ENCODE measurements around the gene FRMD7. TPM values are rescaled to one million over a fixed set of nuclear protein-coding genes. Genes with fewer than 3 reads are reported as not detected.
A peak's percentile ranks its signal among the peaks of the same experiment; 100 is the strongest.
"Not testable (repeated sequence)": the region's sequence is repeated elsewhere in the genome, so short reads cannot be mapped to it uniquely, and the experiment has no call there.

The FRMD7 gene
- total and polyA plus RNA-seq, 2 donors from 2014 or later: 0.19 to 2.5 TPM

GRCh38 chrX:132101799-132102198 is 26.0 kb downstream of the FRMD7 start:
- Histone ChIP-seq H3K27me3 (ENCODE audit: control insufficient read depth, insufficient read depth, low read length) (peaks cover 12% of the 10 kb centered on the region), H3K4me3 (ENCODE audit: low read length in 3 of 3) (no peak overlapping the region), H3K36me3 (ENCODE audit: control insufficient read depth in 2 of 3, insufficient read depth in 3 of 3, low read length in 3 of 3) (no peaks in the 10 kb centered on the region), H3K4me1 (ENCODE audit: control insufficient read depth in 2 of 3, insufficient read depth in 2 of 3, low read depth in 1 of 3, low read length in 3 of 3) (no peaks in the 10 kb centered on the region), H3K9ac (ENCODE audit: low read length in 3 of 3) (no peak overlapping the region), H3K9me3 (ENCODE audit: control insufficient read depth in 2 of 3, insufficient read depth in 1 of 3, low read length in 3 of 3) (no peaks in the 10 kb centered on the region), H3K27ac (ENCODE audit: low read depth in 2 of 2, low read length in 2 of 2) (no peak overlapping the region)
- no peak for FAIRE-seq
- TF ChIP-seq, protein P1, sequence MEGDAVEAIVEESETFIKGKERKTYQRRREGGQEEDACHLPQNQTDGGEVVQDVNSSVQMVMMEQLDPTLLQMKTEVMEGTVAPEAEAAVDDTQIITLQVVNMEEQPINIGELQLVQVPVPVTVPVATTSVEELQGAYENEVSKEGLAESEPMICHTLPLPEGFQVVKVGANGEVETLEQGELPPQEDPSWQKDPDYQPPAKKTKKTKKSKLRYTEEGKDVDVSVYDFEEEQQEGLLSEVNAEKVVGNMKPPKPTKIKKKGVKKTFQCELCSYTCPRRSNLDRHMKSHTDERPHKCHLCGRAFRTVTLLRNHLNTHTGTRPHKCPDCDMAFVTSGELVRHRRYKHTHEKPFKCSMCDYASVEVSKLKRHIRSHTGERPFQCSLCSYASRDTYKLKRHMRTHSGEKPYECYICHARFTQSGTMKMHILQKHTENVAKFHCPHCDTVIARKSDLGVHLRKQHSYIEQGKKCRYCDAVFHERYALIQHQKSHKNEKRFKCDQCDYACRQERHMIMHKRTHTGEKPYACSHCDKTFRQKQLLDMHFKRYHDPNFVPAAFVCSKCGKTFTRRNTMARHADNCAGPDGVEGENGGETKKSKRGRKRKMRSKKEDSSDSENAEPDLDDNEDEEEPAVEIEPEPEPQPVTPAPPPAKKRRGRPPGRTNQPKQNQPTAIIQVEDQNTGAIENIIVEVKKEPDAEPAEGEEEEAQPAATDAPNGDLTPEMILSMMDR (IDR thresholded peaks at IDR 0.05; ENCODE audit: borderline replicate concordance, extremely low read depth, insufficient read depth): no peak
- intact Hi-C loops (cut with DNase I): no loop called here
- peak in 3 of 5 donors; percentile 16 to 29 (median 21) for DNase-seq

- H3K27me3 ChIP-seq (ENCODE audit: control insufficient read depth, insufficient read depth, low read length): peaks cover 13% of the 10 kb centered on the region
- H3K4me3 ChIP-seq (ENCODE audit: low read length in 3 of 3): no peak overlapping the region
- no peaks in the 10 kb centered on the region for H3K9me3 ChIP-seq (ENCODE audit: control insufficient read depth in 2 of 3, insufficient read depth in 1 of 3, low read length in 3 of 3)
- FAIRE-seq: no peak
- TF ChIP-seq, protein P1 (IDR thresholded peaks at IDR 0.05; ENCODE audit: borderline replicate concordance, extremely low read depth, insufficient read depth): no peak
- no peak overlapping the region for H3K27ac ChIP-seq (ENCODE audit: low read depth in 2 of 2, low read length in 2 of 2)
- H3K36me3 ChIP-seq (ENCODE audit: control insufficient read depth in 2 of 3, insufficient read depth in 3 of 3, low read length in 3 of 3): no peaks in the 10 kb centered on the region
- H3K4me1 ChIP-seq (ENCODE audit: control insufficient read depth in 2 of 3, insufficient read depth in 2 of 3, low read depth in 1 of 3, low read length in 3 of 3): no peaks in the 10 kb centered on the region
- no peak overlapping the region for H3K9ac ChIP-seq (ENCODE audit: low read length in 3 of 3)
- intact Hi-C loops (cut with DNase I): no loop called here
- no peak for DNase-seq
Observed at GRCh38 chrX:132101206-132101605, 26.6 kb downstream of the FRMD7 start.

DNA sequence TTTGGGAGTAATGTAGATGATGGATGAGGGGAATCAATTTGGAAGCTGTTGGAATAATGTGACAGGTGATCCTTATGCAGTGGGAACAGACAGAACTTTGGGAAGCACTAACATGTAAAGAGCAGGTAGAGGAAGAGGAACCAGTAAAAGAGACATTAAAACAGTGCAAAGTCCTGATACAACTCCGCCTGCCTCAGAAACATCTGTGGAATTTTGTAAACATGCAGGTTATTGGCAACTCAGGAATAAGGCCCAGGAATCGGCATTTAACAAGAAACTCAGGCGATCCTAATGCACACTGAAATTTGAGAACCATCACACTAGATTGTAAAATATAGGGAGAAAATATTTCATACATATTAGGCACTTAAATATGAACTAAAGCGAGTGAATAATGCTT is 29.1 kb downstream of the FRMD7 start:
- H3K9me3 ChIP-seq (ENCODE audit: control insufficient read depth in 2 of 3, insufficient read depth in 1 of 3, low read length in 3 of 3); DNase-seq; H3K27ac ChIP-seq (ENCODE audit: low read depth in 2 of 2, low read length in 2 of 2); FAIRE-seq; H3K4me3 ChIP-seq (ENCODE audit: low read length in 3 of 3); H3K36me3 ChIP-seq (ENCODE audit: control insufficient read depth in 2 of 3, insufficient read depth in 3 of 3, low read length in 3 of 3); intact Hi-C loops (cut with DNase I); H3K4me1 ChIP-seq (ENCODE audit: control insufficient read depth in 2 of 3, insufficient read depth in 2 of 3, low read depth in 1 of 3, low read length in 3 of 3); H3K9ac ChIP-seq (ENCODE audit: low read length in 3 of 3): not testable (repeated sequence)
- peaks cover 13% of the 10 kb centered on the region for H3K27me3 ChIP-seq (ENCODE audit: control insufficient read depth, insufficient read depth, low read length)

- intact Hi-C loops (cut with DNase I): no loop called here
- Histone ChIP-seq H3K4me3 (ENCODE audit: low read length in 3 of 3) (no peak overlapping the region), H3K9me3 (ENCODE audit: control insufficient read depth in 2 of 3, insufficient read depth in 1 of 3, low read length in 3 of 3) (no peaks in the 10 kb centered on the region), H3K4me1 (ENCODE audit: control insufficient read depth in 2 of 3, insufficient read depth in 2 of 3, low read depth in 1 of 3, low read length in 3 of 3) (no peaks in the 10 kb centered on the region), H3K27ac (ENCODE audit: low read depth in 2 of 2, low read length in 2 of 2) (no peak overlapping the region), H3K36me3 (ENCODE audit: control insufficient read depth in 2 of 3, insufficient read depth in 3 of 3, low read length in 3 of 3) (no peaks in the 10 kb centered on the region), H3K9ac (ENCODE audit: low read length in 3 of 3) (no peak overlapping the region), H3K27me3 (ENCODE audit: control insufficient read depth, insufficient read depth, low read length) (peaks cover 12% of the 10 kb centered on the region)
- FAIRE-seq (no peak), DNase-seq (no peak)
- TF ChIP-seq, protein P1 (IDR thresholded peaks at IDR 0.05; ENCODE audit: borderline replicate concordance, extremely low read depth, insufficient read depth): no peak
Observed at GRCh38 chrX:132094164-132094563, 33.7 kb downstream of the FRMD7 start.
